ENCODE measurements around the gene TTC13. TPM values are rescaled to one million over a fixed set of nuclear protein-coding genes. Genes with fewer than 3 reads are reported as not detected.
A peak's percentile ranks its signal among the peaks of the same experiment; 100 is the strongest.
"Not testable (repeated sequence)": the region's sequence is repeated elsewhere in the genome, so short reads cannot be mapped to it uniquely, and the experiment has no call there.

Gene TTC13
- total RNA-seq, 4 donors from 2014 or later, result 14.4 to 28.5 (median 26.1) TPM

DNA sequence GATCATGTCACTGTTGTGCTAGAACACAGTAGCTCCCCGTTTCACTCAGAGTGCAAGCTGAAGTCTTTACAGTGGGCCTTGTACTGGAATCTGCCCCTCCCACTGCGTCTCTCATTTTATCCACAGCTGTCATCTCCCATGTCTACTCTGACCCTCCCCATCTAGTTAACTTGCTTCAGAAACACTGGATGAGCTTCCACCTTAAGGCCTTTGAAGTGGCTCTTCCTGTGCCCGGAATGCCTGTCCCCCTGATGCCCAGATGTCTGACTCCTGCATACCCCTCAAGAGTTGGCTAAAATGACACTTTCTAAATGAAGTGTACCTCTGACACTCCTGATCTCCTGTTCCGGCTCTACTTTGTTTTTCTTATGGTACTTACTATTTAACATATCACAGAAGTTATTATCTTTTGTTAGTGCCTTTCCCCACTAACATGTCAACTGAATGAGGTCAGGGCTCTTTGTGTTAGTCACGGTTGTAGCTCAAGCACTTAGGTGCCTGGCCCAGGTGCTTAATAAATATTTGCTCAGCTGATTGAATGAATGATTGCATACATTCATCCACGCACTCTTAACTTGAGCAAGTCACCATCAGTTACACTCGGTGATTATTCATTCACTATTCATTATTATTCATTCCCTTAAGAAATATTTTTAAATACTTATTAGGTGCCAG, 13.6 kb upstream of the TTC13 start:
- Histone ChIP-seq H3K27me3 (no peaks in the 10 kb centered on the region), H3K36me3 (peaks cover 12 to 15% of the 10 kb centered on the region in 2 donors), H3K4me3 (replicated peaks in 1 of 3) (no peak overlapping the region), H3K4me1 (peaks cover 28 to 38% of the 10 kb centered on the region in 2 donors), H3K9me3 (no peaks in the 10 kb centered on the region), H3K27ac (peak overlapping the region in 2 of 3 donors; percentile 48 to 55)
- intact Hi-C loops (cut with DNase I), result no loop called here
- DNase-seq, result no peak
- WGBS, 2 donors, result 68 to 74% methylated on average over 7 of the region's 7 CpGs
- TF ChIP-seq, protein P1, sequence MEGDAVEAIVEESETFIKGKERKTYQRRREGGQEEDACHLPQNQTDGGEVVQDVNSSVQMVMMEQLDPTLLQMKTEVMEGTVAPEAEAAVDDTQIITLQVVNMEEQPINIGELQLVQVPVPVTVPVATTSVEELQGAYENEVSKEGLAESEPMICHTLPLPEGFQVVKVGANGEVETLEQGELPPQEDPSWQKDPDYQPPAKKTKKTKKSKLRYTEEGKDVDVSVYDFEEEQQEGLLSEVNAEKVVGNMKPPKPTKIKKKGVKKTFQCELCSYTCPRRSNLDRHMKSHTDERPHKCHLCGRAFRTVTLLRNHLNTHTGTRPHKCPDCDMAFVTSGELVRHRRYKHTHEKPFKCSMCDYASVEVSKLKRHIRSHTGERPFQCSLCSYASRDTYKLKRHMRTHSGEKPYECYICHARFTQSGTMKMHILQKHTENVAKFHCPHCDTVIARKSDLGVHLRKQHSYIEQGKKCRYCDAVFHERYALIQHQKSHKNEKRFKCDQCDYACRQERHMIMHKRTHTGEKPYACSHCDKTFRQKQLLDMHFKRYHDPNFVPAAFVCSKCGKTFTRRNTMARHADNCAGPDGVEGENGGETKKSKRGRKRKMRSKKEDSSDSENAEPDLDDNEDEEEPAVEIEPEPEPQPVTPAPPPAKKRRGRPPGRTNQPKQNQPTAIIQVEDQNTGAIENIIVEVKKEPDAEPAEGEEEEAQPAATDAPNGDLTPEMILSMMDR (IDR thresholded peaks at IDR 0.05), result no peak
- no peak for TF ChIP-seq POLR2A (IDR thresholded peaks at IDR 0.05)

DNA sequence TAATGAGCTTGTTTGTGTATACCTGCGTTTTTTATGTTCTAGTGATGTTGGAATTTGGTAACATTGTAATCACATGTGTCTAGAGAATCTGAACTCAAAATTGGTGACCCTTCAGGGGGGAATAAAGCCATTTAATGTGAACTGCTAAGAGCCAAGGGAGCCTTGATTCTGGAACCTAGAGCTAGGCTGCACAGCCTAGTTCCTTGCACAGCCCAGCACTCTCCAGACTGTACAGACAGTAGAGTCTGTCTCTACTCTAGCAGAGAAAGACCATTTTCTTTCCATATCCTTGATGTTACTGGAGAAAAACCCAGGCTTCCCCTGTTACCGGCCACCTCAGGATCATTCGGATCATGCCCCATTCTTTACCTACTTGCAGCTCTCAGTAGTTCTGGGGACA, 8.8 kb upstream of the TTC13 start:
- H3K4me1 ChIP-seq, result peaks cover 31 to 42% of the 10 kb centered on the region in 2 donors
- intact Hi-C loops (cut with DNase I), result no loop called here
- H3K36me3 ChIP-seq, result no peaks in the 10 kb centered on the region
- no peak overlapping the region for H3K4me3 ChIP-seq (replicated peaks in 1 of 3)
- DNase-seq, result no peak
- TF ChIP-seq POLR2A (IDR thresholded peaks at IDR 0.05), result no peak
- TF ChIP-seq, protein P1 (IDR thresholded peaks at IDR 0.05), result no peak
- H3K27me3 ChIP-seq, result no peaks in the 10 kb centered on the region
- no peaks in the 10 kb centered on the region for H3K9me3 ChIP-seq
- 93 to 95% methylated on average over 3 of the region's 3 CpGs for WGBS, 2 donors
- no peak overlapping the region for H3K27ac ChIP-seq

DNA sequence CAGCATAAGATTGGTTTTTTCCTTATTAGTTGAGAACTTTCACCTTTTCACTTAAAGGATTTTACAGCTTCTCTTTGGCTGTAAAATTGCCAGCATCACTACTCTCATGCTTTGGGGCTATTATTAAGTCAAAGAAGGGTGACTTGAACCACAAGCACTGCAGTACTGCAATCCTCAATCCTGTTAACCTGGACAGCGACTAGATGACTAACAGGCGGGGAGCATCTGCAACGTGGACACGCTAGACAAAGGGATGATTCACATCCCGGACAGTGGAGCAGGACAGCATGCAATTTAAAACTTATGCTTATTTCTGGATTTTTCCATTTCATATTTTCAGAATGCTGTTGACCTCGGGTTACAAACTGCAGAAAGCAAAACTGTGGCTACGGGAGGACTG, 8.3 kb upstream of the TTC13 start:
- Histone ChIP-seq H3K4me3 (replicated peaks in 1 of 3) (no peak overlapping the region), H3K27me3 (no peaks in the 10 kb centered on the region), H3K9me3 (no peaks in the 10 kb centered on the region), H3K4me1 (peaks cover 27 to 37% of the 10 kb centered on the region in 2 donors), H3K36me3 (no peaks in the 10 kb centered on the region), H3K27ac (no peak overlapping the region)
- no peak for TF ChIP-seq POLR2A (IDR thresholded peaks at IDR 0.05)
- TF ChIP-seq, protein P1 (IDR thresholded peaks at IDR 0.05), result no peak
- WGBS, 2 donors, result 91 to 92% methylated on average over 7 of the region's 7 CpGs
- intact Hi-C loops (cut with DNase I), result no loop called here
- no peak for DNase-seq

DNA sequence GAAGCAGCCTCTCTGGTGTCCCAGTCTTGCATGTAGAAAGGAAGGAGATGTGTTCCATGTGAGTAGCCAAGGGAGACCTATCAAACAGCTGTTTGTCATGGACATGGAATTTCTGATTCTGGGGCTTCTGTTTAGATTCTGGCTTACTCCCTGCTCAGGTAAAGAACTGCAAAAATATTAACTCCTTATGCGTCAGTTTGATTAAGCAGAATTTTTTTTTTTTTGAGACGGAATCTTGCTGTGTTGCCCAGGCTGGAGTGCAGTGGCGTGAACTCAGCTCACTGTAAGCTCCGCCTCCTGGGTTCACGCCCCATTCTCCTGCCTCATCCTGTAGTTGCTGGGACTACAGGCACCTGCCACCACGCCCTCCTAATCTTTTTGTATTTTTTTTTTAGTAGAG, 7.0 kb upstream of the TTC13 start:
- Histone ChIP-seq H3K27me3 (no peaks in the 10 kb centered on the region), H3K4me1 (peaks cover 17 to 25% of the 10 kb centered on the region in 2 donors), H3K27ac (peak overlapping the region in 1 of 3 donors; percentile 34), H3K4me3 (replicated peaks in 1 of 3) (no peak overlapping the region), H3K36me3 (peaks cover 0 to 4% of the 10 kb centered on the region in 2 donors), H3K9me3 (no peaks in the 10 kb centered on the region)
- DNase-seq, result no peak
- no peak for TF ChIP-seq POLR2A (IDR thresholded peaks at IDR 0.05)
- TF ChIP-seq, protein P1 (IDR thresholded peaks at IDR 0.05), result no peak
- WGBS, 2 donors, result 94 to 95% methylated on average over 6 of the region's 6 CpGs
- intact Hi-C loops (cut with DNase I), result no loop called here

DNA sequence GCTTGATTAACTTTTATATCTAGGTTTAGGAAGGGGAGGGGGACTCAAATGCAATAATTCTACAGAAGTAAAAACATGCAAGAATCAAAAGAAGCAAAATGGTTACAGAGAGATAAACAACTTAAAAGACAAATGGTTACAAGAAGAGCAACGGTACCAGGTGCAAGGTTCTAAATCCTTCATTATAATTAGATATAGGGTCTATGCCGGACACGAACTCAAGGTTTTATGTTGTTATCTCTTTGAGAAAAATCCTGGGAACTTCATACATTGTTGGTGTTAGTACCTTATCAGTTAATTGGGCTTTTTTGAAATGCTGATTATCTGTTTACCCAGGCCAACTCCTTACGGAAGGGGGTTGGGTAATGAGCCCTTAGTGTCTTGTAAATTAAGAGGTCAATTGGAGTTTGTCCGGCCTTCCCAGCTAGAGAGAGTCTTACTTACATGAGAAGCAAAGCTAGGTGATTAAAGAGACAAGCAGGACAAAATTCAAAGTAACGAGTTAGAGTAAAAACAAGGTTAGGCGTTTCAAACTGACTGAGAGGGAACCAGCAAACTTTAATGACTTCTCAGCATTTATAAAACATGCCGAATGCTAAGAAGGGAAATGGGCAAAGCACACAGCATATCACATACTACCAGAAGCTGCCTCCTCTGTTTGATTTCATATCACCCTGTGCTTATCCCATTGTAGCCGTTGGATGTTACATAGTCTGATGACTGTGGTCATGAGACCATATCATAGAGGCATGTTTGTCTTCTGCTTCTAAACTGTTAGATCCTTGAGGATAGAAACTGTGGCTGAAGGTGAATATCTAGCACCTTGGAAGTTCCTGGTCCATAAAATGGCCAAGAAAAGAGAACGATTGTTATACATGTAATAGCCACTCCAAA, 6.2 kb upstream of the TTC13 start:
- H3K36me3 ChIP-seq; intact Hi-C loops (cut with DNase I); H3K27me3 ChIP-seq; DNase-seq; H3K9me3 ChIP-seq; H3K4me3 ChIP-seq (replicated peaks in 1 of 3): not testable (repeated sequence)
- Histone ChIP-seq H3K27ac (peak overlapping the region in 1 of 3 donors; percentile 34), H3K4me1 (peaks cover 13 to 20% of the 10 kb centered on the region in 2 donors)
- WGBS, 2 donors, result 73 to 76% methylated on average over 10 of the region's 10 CpGs

Data from thyroid gland (tissue), 4 donors.